ENCODE results near the gene GNGT2. TPM values are rescaled to one million over a fixed set of nuclear protein-coding genes. Genes with fewer than 3 reads are reported as not detected.

Gene GNGT2
- polyA plus RNA-seq, 1 of the 3 experiments (the other 2 are of a cell fraction) = 11.0 TPM

DNA sequence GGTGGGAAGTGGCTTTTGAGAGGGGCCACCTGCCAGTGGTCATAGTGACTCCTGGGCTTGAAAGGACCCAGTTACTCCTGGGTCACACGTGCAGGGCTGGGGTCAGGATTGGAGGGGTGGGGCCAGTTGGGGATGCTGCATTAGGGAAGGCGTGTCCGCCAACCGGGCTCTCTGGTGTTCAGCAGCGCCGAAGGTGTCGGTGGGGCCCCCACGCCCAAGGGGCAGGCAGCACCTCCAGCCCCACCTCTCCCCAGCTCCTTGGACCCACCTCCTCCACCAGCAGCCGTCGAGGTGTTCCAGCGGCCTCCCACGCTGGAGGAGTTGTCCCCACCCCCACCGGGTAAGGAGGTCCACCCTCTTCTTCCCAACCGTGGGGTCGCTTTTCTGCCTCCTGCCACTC, 9.6 kb upstream of the GNGT2 start:
- Histone ChIP-seq H3K9me3 (no peaks in the 10 kb centered on the region), H2AFZ (ENCODE audit: low read depth) (no peak overlapping the region), H3K36me3 (replicated peaks in 1 of 2; ENCODE audit: control insufficient read depth in 1 of 2, insufficient read depth in 2 of 2, low read length in 1 of 2) (no peaks in the 10 kb centered on the region), H3K4me2 (no peak overlapping the region), H3K4me1 (ENCODE audit: control insufficient read depth in 1 of 2, insufficient read depth in 2 of 2, low read depth in 1 of 2, low read length in 1 of 2) (no peaks in the 10 kb centered on the region), H3K27ac (ENCODE audit: low read depth in 2 of 2, low read length in 1 of 2) (no peak overlapping the region), H3K27me3 (ENCODE audit: insufficient read depth) (peaks cover 16% of the 10 kb centered on the region), H3K79me2 (ENCODE audit: insufficient read depth) (no peaks in the 10 kb centered on the region), H3K9ac (no peak overlapping the region), H3K9me2 (no peaks in the 10 kb centered on the region), H4K20me1 (ENCODE audit: insufficient read depth) (no peaks in the 10 kb centered on the region), H3F3A (replicated peaks; ENCODE audit: insufficient read depth) (peaks cover 3% of the 10 kb centered on the region), H3K4me3 (ENCODE audit: low read depth in 2 of 2, low read length in 1 of 2) (no peak overlapping the region)
- 58% methylated on average over 14 of the region's 15 CpGs for WGBS (ENCODE audit: low lambda C conversion rate)
- ChIA-PET CTCF (interaction anchor here (0.5 to 9.5 kb wide), 2 partner anchors 7 to 774 kb away, joined by 3 to 105 read pairs; partner anchors contain the start of gene PHOSPHO1), POLR2A (no interaction called here)
- TF ChIP-seq TAF1 (IDR thresholded peaks at IDR 0.05; ENCODE audit: borderline replicate concordance, low read depth, low read length) (no peak), FOSL2 (IDR thresholded peaks at IDR 0.05; ENCODE audit: borderline replicate concordance, low read depth) (no peak), FOXM1 (IDR thresholded peaks at IDR 0.05; ENCODE audit: low read depth) (no peak), TEAD4 (IDR thresholded peaks at IDR 0.05; ENCODE audit: borderline replicate concordance, insufficient read depth) (no peak), FOXJ3 (CRISPR knock-in tag; IDR thresholded peaks at IDR 0.05) (no peak), NFIC (IDR thresholded peaks at IDR 0.05; ENCODE audit: borderline replicate concordance) (no peak), TCF12 (IDR thresholded peaks at IDR 0.05) (no peak), JUND (IDR thresholded peaks at IDR 0.05) (no peak), CHD2 (IDR thresholded peaks at IDR 0.05; ENCODE audit: low read length, partially characterized antibody) (no peak), POLR2AphosphoS5 (IDR thresholded peaks at IDR 0.05; ENCODE audit: low read depth, low read length) (no peak), YY1 (IDR thresholded peaks at IDR 0.05; ENCODE audit: low read depth) (no peak)
- TF ChIP-seq, protein P1, sequence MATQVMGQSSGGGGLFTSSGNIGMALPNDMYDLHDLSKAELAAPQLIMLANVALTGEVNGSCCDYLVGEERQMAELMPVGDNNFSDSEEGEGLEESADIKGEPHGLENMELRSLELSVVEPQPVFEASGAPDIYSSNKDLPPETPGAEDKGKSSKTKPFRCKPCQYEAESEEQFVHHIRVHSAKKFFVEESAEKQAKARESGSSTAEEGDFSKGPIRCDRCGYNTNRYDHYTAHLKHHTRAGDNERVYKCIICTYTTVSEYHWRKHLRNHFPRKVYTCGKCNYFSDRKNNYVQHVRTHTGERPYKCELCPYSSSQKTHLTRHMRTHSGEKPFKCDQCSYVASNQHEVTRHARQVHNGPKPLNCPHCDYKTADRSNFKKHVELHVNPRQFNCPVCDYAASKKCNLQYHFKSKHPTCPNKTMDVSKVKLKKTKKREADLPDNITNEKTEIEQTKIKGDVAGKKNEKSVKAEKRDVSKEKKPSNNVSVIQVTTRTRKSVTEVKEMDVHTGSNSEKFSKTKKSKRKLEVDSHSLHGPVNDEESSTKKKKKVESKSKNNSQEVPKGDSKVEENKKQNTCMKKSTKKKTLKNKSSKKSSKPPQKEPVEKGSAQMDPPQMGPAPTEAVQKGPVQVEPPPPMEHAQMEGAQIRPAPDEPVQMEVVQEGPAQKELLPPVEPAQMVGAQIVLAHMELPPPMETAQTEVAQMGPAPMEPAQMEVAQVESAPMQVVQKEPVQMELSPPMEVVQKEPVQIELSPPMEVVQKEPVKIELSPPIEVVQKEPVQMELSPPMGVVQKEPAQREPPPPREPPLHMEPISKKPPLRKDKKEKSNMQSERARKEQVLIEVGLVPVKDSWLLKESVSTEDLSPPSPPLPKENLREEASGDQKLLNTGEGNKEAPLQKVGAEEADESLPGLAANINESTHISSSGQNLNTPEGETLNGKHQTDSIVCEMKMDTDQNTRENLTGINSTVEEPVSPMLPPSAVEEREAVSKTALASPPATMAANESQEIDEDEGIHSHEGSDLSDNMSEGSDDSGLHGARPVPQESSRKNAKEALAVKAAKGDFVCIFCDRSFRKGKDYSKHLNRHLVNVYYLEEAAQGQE (IDR thresholded peaks at IDR 0.05; ENCODE audit: low read depth, low read length) = no peak
- TF ChIP-seq, protein P2, sequence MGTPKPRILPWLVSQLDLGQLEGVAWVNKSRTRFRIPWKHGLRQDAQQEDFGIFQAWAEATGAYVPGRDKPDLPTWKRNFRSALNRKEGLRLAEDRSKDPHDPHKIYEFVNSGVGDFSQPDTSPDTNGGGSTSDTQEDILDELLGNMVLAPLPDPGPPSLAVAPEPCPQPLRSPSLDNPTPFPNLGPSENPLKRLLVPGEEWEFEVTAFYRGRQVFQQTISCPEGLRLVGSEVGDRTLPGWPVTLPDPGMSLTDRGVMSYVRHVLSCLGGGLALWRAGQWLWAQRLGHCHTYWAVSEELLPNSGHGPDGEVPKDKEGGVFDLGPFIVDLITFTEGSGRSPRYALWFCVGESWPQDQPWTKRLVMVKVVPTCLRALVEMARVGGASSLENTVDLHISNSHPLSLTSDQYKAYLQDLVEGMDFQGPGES (IDR thresholded peaks at IDR 0.05; ENCODE audit: low read depth, low read length) = no peak
- TF ChIP-seq, protein P3, sequence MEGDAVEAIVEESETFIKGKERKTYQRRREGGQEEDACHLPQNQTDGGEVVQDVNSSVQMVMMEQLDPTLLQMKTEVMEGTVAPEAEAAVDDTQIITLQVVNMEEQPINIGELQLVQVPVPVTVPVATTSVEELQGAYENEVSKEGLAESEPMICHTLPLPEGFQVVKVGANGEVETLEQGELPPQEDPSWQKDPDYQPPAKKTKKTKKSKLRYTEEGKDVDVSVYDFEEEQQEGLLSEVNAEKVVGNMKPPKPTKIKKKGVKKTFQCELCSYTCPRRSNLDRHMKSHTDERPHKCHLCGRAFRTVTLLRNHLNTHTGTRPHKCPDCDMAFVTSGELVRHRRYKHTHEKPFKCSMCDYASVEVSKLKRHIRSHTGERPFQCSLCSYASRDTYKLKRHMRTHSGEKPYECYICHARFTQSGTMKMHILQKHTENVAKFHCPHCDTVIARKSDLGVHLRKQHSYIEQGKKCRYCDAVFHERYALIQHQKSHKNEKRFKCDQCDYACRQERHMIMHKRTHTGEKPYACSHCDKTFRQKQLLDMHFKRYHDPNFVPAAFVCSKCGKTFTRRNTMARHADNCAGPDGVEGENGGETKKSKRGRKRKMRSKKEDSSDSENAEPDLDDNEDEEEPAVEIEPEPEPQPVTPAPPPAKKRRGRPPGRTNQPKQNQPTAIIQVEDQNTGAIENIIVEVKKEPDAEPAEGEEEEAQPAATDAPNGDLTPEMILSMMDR (IDR thresholded peaks at IDR 0.05) = no peak
- TF ChIP-seq, protein P4, sequence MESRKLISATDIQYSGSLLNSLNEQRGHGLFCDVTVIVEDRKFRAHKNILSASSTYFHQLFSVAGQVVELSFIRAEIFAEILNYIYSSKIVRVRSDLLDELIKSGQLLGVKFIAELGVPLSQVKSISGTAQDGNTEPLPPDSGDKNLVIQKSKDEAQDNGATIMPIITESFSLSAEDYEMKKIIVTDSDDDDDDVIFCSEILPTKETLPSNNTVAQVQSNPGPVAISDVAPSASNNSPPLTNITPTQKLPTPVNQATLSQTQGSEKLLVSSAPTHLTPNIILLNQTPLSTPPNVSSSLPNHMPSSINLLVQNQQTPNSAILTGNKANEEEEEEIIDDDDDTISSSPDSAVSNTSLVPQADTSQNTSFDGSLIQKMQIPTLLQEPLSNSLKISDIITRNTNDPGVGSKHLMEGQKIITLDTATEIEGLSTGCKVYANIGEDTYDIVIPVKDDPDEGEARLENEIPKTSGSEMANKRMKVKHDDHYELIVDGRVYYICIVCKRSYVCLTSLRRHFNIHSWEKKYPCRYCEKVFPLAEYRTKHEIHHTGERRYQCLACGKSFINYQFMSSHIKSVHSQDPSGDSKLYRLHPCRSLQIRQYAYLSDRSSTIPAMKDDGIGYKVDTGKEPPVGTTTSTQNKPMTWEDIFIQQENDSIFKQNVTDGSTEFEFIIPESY (IDR thresholded peaks at IDR 0.05; ENCODE audit: borderline replicate concordance, low read depth) = no peak
- TF ChIP-seq, protein P5, sequence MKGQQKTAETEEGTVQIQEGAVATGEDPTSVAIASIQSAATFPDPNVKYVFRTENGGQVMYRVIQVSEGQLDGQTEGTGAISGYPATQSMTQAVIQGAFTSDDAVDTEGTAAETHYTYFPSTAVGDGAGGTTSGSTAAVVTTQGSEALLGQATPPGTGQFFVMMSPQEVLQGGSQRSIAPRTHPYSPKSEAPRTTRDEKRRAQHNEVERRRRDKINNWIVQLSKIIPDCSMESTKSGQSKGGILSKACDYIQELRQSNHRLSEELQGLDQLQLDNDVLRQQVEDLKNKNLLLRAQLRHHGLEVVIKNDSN (IDR thresholded peaks at IDR 0.05; ENCODE audit: borderline replicate concordance, low read depth) = no peak
- DNase-seq = peak; percentile 34

Measured in SK-N-SH (cell line).